Lower leg skin (tissue), 4 donors: ENCODE data around the gene FBXO45. TPM values are rescaled to one million over a fixed set of nuclear protein-coding genes. Genes with fewer than 3 reads are reported as not detected.

Experiments
- DNase-seq, 2 donors: peaks; one replicate each; pipeline ENCODE4 v3.0.0-alpha.2; 2019; ENCODE audit warnings: low spot score in 2 of 2
- H3K4me3 ChIP-seq: fragments of 200-600 bp; sonication (generic); 2 replicates; pipeline ENCODE4 v1.5.1; 2017; ENCODE audit warnings: mild to moderate bottlenecking, low read depth; ENCODE audit not compliant: poor library complexity, severe bottlenecking
- CTCF ChIP-seq, 3 donors: fragments of 450-650 bp; IDR thresholded peaks; one replicate each; pipeline ENCODE4 v1.5.1; 2016; ENCODE audit warnings: antibody characterized with exemption in 3 of 3, mild to moderate bottlenecking in 3 of 3, moderate library complexity in 2 of 3
- POLR2A ChIP-seq, 2 donors: fragments of 450-650 bp; IDR thresholded peaks; one replicate each; pipeline ENCODE4 v1.6.1; 2016 to 2017; ENCODE audit warnings: antibody characterized with exemption in 2 of 2, mild to moderate bottlenecking in 1 of 2, moderate library complexity in 1 of 2
- WGBS, 2 donors: methylation state at CpG; one replicate each; pipeline ENCODE4 v1.1.5; 2018; 5-methylcytosine and 5-hydroxymethylcytosine counted together
- intact Hi-C: fragments of 100-400 bp; cut with DNase I; formaldehyde crosslinking; loops from one replicate; pipeline ENCODE4 v1.15.0; 2023; ENCODE audit warnings: low total_unique reads
- total RNA-seq, 4 donors: library from RNA; depleted of rRNA; stranded (reverse); fragments of >200 nt; gene quantifications; one replicate each; pipeline ENCODE4 v1.1.0, GENCODE V29; 2016

FBXO45 gene
- total RNA-seq, 4 donors from 2014 or later: 16.1 to 33.7 (median 28.0) TPM

- intact Hi-C loops: no loop called here
- H3K4me3 ChIP-seq: no peak overlapping the region
These were observed 16.2 kb upstream of the FBXO45 start for GRCh38 chr3:196552253-196552652.

GRCh38 chr3:196553551-196553950 is 14.9 kb upstream of the FBXO45 start:
- intact Hi-C loops: no loop called here
- WGBS, 2 donors: 93 to 95% methylated on average over 9 of the region's 9 CpGs
- no peak overlapping the region for H3K4me3 ChIP-seq
- DNase-seq: no peak
- no peak for TF ChIP-seq CTCF (IDR thresholded peaks at IDR 0.05)
- TF ChIP-seq POLR2A (IDR thresholded peaks at IDR 0.05): no peak

More at GRCh38 chr3:196552253-196552652, 16.2 kb upstream of the FBXO45 start:
- TF ChIP-seq CTCF (IDR thresholded peaks at IDR 0.05): no peak
- no peak for TF ChIP-seq POLR2A (IDR thresholded peaks at IDR 0.05)
- no peak for DNase-seq
- 96 to 97% methylated on average over 5 of the region's 5 CpGs for WGBS, 2 donors

- 69 to 81% methylated on average over 3 of the region's 3 CpGs for WGBS, 2 donors
- DNase-seq: no peak
- intact Hi-C loops: no loop called here
- TF ChIP-seq CTCF (IDR thresholded peaks at IDR 0.05): no peak
- no peak for TF ChIP-seq POLR2A (IDR thresholded peaks at IDR 0.05)
- no peak overlapping the region for H3K4me3 ChIP-seq
These were observed 14.3 kb upstream of the FBXO45 start for GRCh38 chr3:196554205-196554604.

GRCh38 chr3:196555295-196555694 is 13.2 kb upstream of the FBXO45 start:
- WGBS, 2 donors: 86 to 87% methylated on average over 3 of the region's 3 CpGs
- intact Hi-C loops: no loop called here
- TF ChIP-seq POLR2A (IDR thresholded peaks at IDR 0.05) (no peak), CTCF (IDR thresholded peaks at IDR 0.05) (no peak)
- DNase-seq: no peak
- H3K4me3 ChIP-seq: no peak overlapping the region

GRCh38 chr3:196557236-196557635 is 11.2 kb upstream of the FBXO45 start:
- intact Hi-C loops: no loop called here
- WGBS, 2 donors: 88% methylated on average over 5 of the region's 5 CpGs

More at GRCh38 chr3:196557236-196557635, 11.2 kb upstream of the FBXO45 start:
- TF ChIP-seq CTCF (IDR thresholded peaks at IDR 0.05): no peak
- TF ChIP-seq POLR2A (IDR thresholded peaks at IDR 0.05): no peak
- H3K4me3 ChIP-seq: no peak overlapping the region
- no peak for DNase-seq
